RWPE1 (cell line): ENCODE data around the gene HEPACAM.

Source experiments
- CTCF ChIA-PET: fragments of 350-600 bp; sonication (Branson Sonifier 250); formaldehyde crosslinking; extraction: SDS; loops from one replicate; lab custom pipeline; 2021; lab: Yijun Ruan, JAX
- POLR2A ChIA-PET: fragments of 400-600 bp; formaldehyde crosslinking; extraction: SDS; loops from one replicate; lab custom pipeline; 2020; ENCODE audit warnings: antibody characterized with exemption; ENCODE audit not compliant: low non-redundant PET; lab: Yijun Ruan, JAX
- DNase-seq: peaks from one replicate; pipeline ENCODE4 v3.0.0; 2012; ENCODE audit warnings: low spot score
- H3K27ac ChIP-seq: fragments of 450-650 bp; 2 replicates; pipeline ENCODE4 v1.5.1; 2017
- CTCF ChIP-seq: fragments of 450-650 bp; conservative IDR thresholded peaks from 2 replicates; pipeline ENCODE4 v1.5.1; 2017; ENCODE audit warnings: low read depth, mild to moderate bottlenecking

The HEPACAM gene

GRCh38 chr11:124884340-124884739, 51.5 kb downstream of the HEPACAM start:
- no peak overlapping the region for H3K27ac ChIP-seq
- no peak for TF ChIP-seq CTCF
- ChIA-PET POLR2A (no interaction called here), CTCF (interaction anchor here (0.6 to 1.2 kb wide), 2 partner anchors 8 to 589 kb away, joined by 5 to 7 read pairs; no protein-coding TSS in a partner anchor)
- no peak for DNase-seq

GRCh38 chr11:124882339-124883071, 53.3 kb downstream of the HEPACAM start:
- H3K27ac ChIP-seq = peak overlapping the region; percentile 31
- ChIA-PET POLR2A (no interaction called here), CTCF (interaction anchor here (0.6 kb wide), 1 partner anchor 139 kb away, joined by 3 read pairs; no protein-coding TSS in a partner anchor)
- DNase-seq = no peak
- TF ChIP-seq CTCF = no peak

GRCh38 chr11:124880958-124881357, 54.9 kb downstream of the HEPACAM start:
- no peak for TF ChIP-seq CTCF
- ChIA-PET POLR2A (no interaction called here), CTCF (no interaction called here)

GRCh38 chr11:124880290-124880611, 55.6 kb downstream of the HEPACAM start:
- peak overlapping the region; percentile 12 for H3K27ac ChIP-seq
- ChIA-PET CTCF (no interaction called here), POLR2A (no interaction called here)
- no peak for TF ChIP-seq CTCF
- no peak for DNase-seq

More at GRCh38 chr11:124880958-124881357, 54.9 kb downstream of the HEPACAM start:
- peak overlapping the region; percentile 12 for H3K27ac ChIP-seq
- no peak for DNase-seq

- DNase-seq = no peak
- TF ChIP-seq CTCF = no peak
- peak overlapping the region; percentile 12 for H3K27ac ChIP-seq
- CTCF ChIA-PET = interaction anchor here (1.5 kb wide), 1 partner anchor 467 kb away, joined by 4 read pairs; no protein-coding TSS in a partner anchor
- POLR2A ChIA-PET = no interaction called here
These were observed 56.2 kb downstream of the HEPACAM start for GRCh38 chr11:124879493-124880289.

GRCh38 chr11:124878759-124879492, 56.9 kb downstream of the HEPACAM start:
- ChIA-PET CTCF (interaction anchor here (1.5 kb wide), 1 partner anchor 468 kb away, joined by 4 read pairs; no protein-coding TSS in a partner anchor), POLR2A (no interaction called here)
- no peak for DNase-seq
- no peak for TF ChIP-seq CTCF
- H3K27ac ChIP-seq = peak overlapping the region; percentile 86; the same call in 1 of the 2 replicates
